Testis (tissue), 3 donors: ENCODE measurements around the gene CCNY. TPM values are rescaled to one million over a fixed set of nuclear protein-coding genes. Genes with fewer than 3 reads are reported as not detected.
"Not testable (repeated sequence)": the region's sequence is repeated elsewhere in the genome, so short reads cannot be mapped to it uniquely, and the experiment has no call there.

Experiments
- DNase-seq: peaks from one replicate; pipeline ENCODE4 v3.0.0-alpha.2; 2019
- H3K27ac ChIP-seq, 2 donors: fragments of 200-600 bp; sonication (generic); one replicate each; pipeline ENCODE4 v1.5.1; 2019
- H3K27me3 ChIP-seq: fragments of 200-600 bp; sonication (generic); one replicate; pipeline ENCODE4 v1.5.1; 2019
- H3K36me3 ChIP-seq: fragments of 200-600 bp; sonication (generic); one replicate; pipeline ENCODE4 v1.5.1; 2017; ENCODE audit warnings: low read depth; ENCODE audit errors: missing control alignments
- H3K4me1 ChIP-seq: fragments of 200-600 bp; sonication (generic); one replicate; pipeline ENCODE4 v1.5.1; 2019
- H3K4me3 ChIP-seq, 2 donors: fragments of 200-600 bp; sonication (generic); one replicate each; pipeline ENCODE4 v1.5.1; 2017 to 2019
- H3K9me3 ChIP-seq: fragments of 200-600 bp; sonication (generic); one replicate; pipeline ENCODE4 v1.5.1; 2017
- CTCF ChIP-seq, 3 experiments: fragments of 450-650 bp in 2 of 3; fragments of 200-600 bp in 1 of 3; sonication (generic) in 1 of 3; IDR thresholded peaks; one replicate each; pipeline ENCODE4 v1.5.1; 2016 to 2019; ENCODE audit warnings: antibody characterized with exemption in 3 of 3, mild to moderate bottlenecking in 2 of 3, moderate library complexity in 1 of 3
- POLR2A ChIP-seq: fragments of 450-650 bp; IDR thresholded peaks from one replicate; pipeline ENCODE4 v1.6.1; 2017; ENCODE audit warnings: antibody characterized with exemption, mild to moderate bottlenecking, moderate library complexity
- WGBS, 2 donors: methylation state at CpG; one replicate each; pipeline ENCODE4 v1.1.5; 2018; 5-methylcytosine and 5-hydroxymethylcytosine counted together
- intact Hi-C: fragments of 100-400 bp; cut with DNase I; formaldehyde crosslinking; loops from one replicate; pipeline ENCODE4 v1.15.1; 2023; ENCODE audit warnings: low total_unique reads
- polyA plus RNA-seq: library from polyadenylated mRNA; stranded (reverse); fragments of 350-450 nt; fragmentation: Illumina TruSeq; extraction: RNeasy Lipid Tissue Mini Kit (QIAGEN cat#74804); gene quantifications from one replicate; pipeline ENCODE4 v1.2.3, GENCODE V29; 2014; ENCODE audit warnings: low read depth, low replicate concordance; ENCODE audit not compliant: insufficient read depth
- total RNA-seq, 2 donors: library from RNA; depleted of rRNA; stranded (reverse); fragments of >200 nt; gene quantifications; one replicate each; pipeline ENCODE4 v1.2.3, GENCODE V29; 2016

CCNY gene
- total and polyA plus RNA-seq, 3 donors from 2014 or later, result 103 to 380 (median 132) TPM

- intact Hi-C loops, result no loop called here
- TF ChIP-seq CTCF (IDR thresholded peaks at IDR 0.05), result no peak
- TF ChIP-seq POLR2A, result no peak
- no peak overlapping the region for H3K4me3 ChIP-seq
- H3K9me3 ChIP-seq, result no peaks in the 10 kb centered on the region
- no peaks in the 10 kb centered on the region for H3K36me3 ChIP-seq
- WGBS, 2 donors, result 97 to 98% methylated on average over 8 of the region's 8 CpGs
- peaks cover 6% of the 10 kb centered on the region for H3K4me1 ChIP-seq
- no peaks in the 10 kb centered on the region for H3K27me3 ChIP-seq
- no peak for DNase-seq
- no peak overlapping the region for H3K27ac ChIP-seq
Measured at GRCh38 chr10:35510891-35511290, 174.6 kb downstream of the CCNY start.

GRCh38 chr10:35511647-35512046 is 175.3 kb downstream of the CCNY start:
- H3K4me1 ChIP-seq, result peaks cover 6% of the 10 kb centered on the region
- 87% methylated on average over 8 of the region's 8 CpGs for WGBS, 2 donors
- intact Hi-C loops, result no loop called here
- no peaks in the 10 kb centered on the region for H3K27me3 ChIP-seq
- TF ChIP-seq CTCF (IDR thresholded peaks at IDR 0.05), result no peak
- no peak for TF ChIP-seq POLR2A
- H3K27ac ChIP-seq, result no peak overlapping the region
- H3K36me3 ChIP-seq, result no peaks in the 10 kb centered on the region
- no peak overlapping the region for H3K4me3 ChIP-seq
- no peak for DNase-seq
- no peaks in the 10 kb centered on the region for H3K9me3 ChIP-seq

- Histone ChIP-seq H3K27me3 (no peaks in the 10 kb centered on the region), H3K27ac (no peak overlapping the region), H3K9me3 (no peaks in the 10 kb centered on the region), H3K36me3 (no peaks in the 10 kb centered on the region), H3K4me3 (no peak overlapping the region), H3K4me1 (peaks cover 6% of the 10 kb centered on the region)
- intact Hi-C loops, result no loop called here
- WGBS, 2 donors, result 64 to 68% methylated on average over 2 of the region's 2 CpGs
- no peak for DNase-seq
- TF ChIP-seq POLR2A (no peak), CTCF (IDR thresholded peaks at IDR 0.05) (no peak)
Measured at GRCh38 chr10:35516102-35516670, 179.9 kb downstream of the CCNY start.

- Histone ChIP-seq H3K4me3 (no peak overlapping the region), H3K4me1 (peaks cover 6% of the 10 kb centered on the region), H3K27ac (no peak overlapping the region), H3K36me3 (no peaks in the 10 kb centered on the region), H3K27me3 (no peaks in the 10 kb centered on the region), H3K9me3 (no peaks in the 10 kb centered on the region)
- intact Hi-C loops, result no loop called here
- 76 to 84% methylated on average over 10 to 11 of the region's 11 CpGs for WGBS, 2 donors
- TF ChIP-seq POLR2A (no peak), CTCF (IDR thresholded peaks at IDR 0.05) (no peak)
- DNase-seq, result no peak
Measured at GRCh38 chr10:35517431-35518181, 181.3 kb downstream of the CCNY start.

- H3K27ac ChIP-seq, H3K4me3 ChIP-seq, H3K9me3 ChIP-seq, H3K4me1 ChIP-seq, H3K36me3 ChIP-seq, H3K27me3 ChIP-seq, DNase-seq, intact Hi-C loops: not testable (repeated sequence)
- 96 to 100% methylated on average over 1 of the region's 1 CpG for WGBS, 2 donors
Measured at GRCh38 chr10:35518187-35518586, 181.9 kb downstream of the CCNY start.
